ENCODE results near the gene TMEM254.

Gene TMEM254

GRCh38 chr10:80137031-80137862 lies 58.8 kb downstream of the TMEM254 start:
- H3K9ac ChIP-seq (ENCODE audit: low read length): no peak overlapping the region
- TF ChIP-seq EZH2phosphoT487 (conservative IDR thresholded peaks at IDR 0.05; ENCODE audit: low read length): no peak
- TF ChIP-seq, protein P1, sequence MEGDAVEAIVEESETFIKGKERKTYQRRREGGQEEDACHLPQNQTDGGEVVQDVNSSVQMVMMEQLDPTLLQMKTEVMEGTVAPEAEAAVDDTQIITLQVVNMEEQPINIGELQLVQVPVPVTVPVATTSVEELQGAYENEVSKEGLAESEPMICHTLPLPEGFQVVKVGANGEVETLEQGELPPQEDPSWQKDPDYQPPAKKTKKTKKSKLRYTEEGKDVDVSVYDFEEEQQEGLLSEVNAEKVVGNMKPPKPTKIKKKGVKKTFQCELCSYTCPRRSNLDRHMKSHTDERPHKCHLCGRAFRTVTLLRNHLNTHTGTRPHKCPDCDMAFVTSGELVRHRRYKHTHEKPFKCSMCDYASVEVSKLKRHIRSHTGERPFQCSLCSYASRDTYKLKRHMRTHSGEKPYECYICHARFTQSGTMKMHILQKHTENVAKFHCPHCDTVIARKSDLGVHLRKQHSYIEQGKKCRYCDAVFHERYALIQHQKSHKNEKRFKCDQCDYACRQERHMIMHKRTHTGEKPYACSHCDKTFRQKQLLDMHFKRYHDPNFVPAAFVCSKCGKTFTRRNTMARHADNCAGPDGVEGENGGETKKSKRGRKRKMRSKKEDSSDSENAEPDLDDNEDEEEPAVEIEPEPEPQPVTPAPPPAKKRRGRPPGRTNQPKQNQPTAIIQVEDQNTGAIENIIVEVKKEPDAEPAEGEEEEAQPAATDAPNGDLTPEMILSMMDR (IDR thresholded peaks at IDR 0.05; ENCODE audit: insufficient read depth, low read length, poor library complexity, severe bottlenecking): no peak
- no peaks in the 10 kb centered on the region for H3K9me3 ChIP-seq (ENCODE audit: insufficient read depth, low read length)
- H3K9me2 ChIP-seq (replicated peaks; ENCODE audit: insufficient read depth, low read length): no peaks in the 10 kb centered on the region
- no peaks in the 10 kb centered on the region for H3K27me3 ChIP-seq (ENCODE audit: low read length)
- H3K79me2 ChIP-seq (ENCODE audit: insufficient read depth, low read length): no peaks in the 10 kb centered on the region
- H3K36me3 ChIP-seq (ENCODE audit: low read length): no peaks in the 10 kb centered on the region
- no peaks in the 10 kb centered on the region for H3F3A ChIP-seq (ENCODE audit: insufficient read depth)
- no peak overlapping the region for H2AFZ ChIP-seq (ENCODE audit: low read depth, low read length, severe bottlenecking)
- no peak overlapping the region for H3K4me2 ChIP-seq (ENCODE audit: low read depth, low read length, poor library complexity, severe bottlenecking)
- H4K20me1 ChIP-seq (ENCODE audit: low read depth, low read length): no peaks in the 10 kb centered on the region
- no peak overlapping the region for H3K4me3 ChIP-seq (ENCODE audit: insufficient read depth, low read length, poor library complexity, severe bottlenecking)
- no peak overlapping the region for H3K27ac ChIP-seq (ENCODE audit: low read depth, low read length)

DNA sequence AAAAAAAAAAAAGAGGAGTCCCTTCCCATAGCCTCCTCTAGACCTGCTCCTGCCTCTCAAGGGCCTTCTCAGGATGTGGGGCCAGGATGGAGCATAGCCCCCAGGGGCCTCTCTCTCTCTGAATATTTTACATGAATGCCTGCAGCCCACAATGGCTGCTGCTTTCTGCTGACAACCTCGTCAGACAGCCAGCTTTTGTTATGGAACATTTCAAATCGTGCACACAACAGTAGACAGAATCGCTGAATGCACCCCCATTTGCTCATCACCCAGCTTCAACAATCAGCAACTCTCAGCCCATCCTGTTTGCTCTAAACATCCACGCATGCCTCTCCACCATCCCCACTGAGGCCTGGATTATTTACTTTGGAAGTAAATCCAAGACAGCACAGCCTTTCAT lies 59.5 kb downstream of the TMEM254 start:
- Histone ChIP-seq H3K27me3 (ENCODE audit: low read length) (no peaks in the 10 kb centered on the region), H3K9me2 (replicated peaks; ENCODE audit: insufficient read depth, low read length) (no peaks in the 10 kb centered on the region), H2AFZ (ENCODE audit: low read depth, low read length, severe bottlenecking) (no peak overlapping the region), H3K9me3 (ENCODE audit: insufficient read depth, low read length) (no peaks in the 10 kb centered on the region), H3K4me2 (ENCODE audit: low read depth, low read length, poor library complexity, severe bottlenecking) (no peak overlapping the region), H3K9ac (ENCODE audit: low read length) (no peak overlapping the region), H4K20me1 (ENCODE audit: low read depth, low read length) (no peaks in the 10 kb centered on the region), H3K27ac (ENCODE audit: low read depth, low read length) (no peak overlapping the region), H3K4me3 (ENCODE audit: insufficient read depth, low read length, poor library complexity, severe bottlenecking) (no peak overlapping the region), H3K36me3 (ENCODE audit: low read length) (no peaks in the 10 kb centered on the region), H3F3A (ENCODE audit: insufficient read depth) (no peaks in the 10 kb centered on the region), H3K79me2 (ENCODE audit: insufficient read depth, low read length) (no peaks in the 10 kb centered on the region)
- no peak for TF ChIP-seq EZH2phosphoT487 (conservative IDR thresholded peaks at IDR 0.05; ENCODE audit: low read length)
- TF ChIP-seq, protein P1 (IDR thresholded peaks at IDR 0.05; ENCODE audit: insufficient read depth, low read length, poor library complexity, severe bottlenecking): no peak

GRCh38 chr10:80139265-80139664 lies 60.8 kb downstream of the TMEM254 start:
- no peak overlapping the region for H3K4me2 ChIP-seq (ENCODE audit: low read depth, low read length, poor library complexity, severe bottlenecking)

More at GRCh38 chr10:80139265-80139664, 60.8 kb downstream of the TMEM254 start:
- H3F3A ChIP-seq (ENCODE audit: insufficient read depth): no peaks in the 10 kb centered on the region
- no peaks in the 10 kb centered on the region for H3K36me3 ChIP-seq (ENCODE audit: low read length)
- no peaks in the 10 kb centered on the region for H3K9me2 ChIP-seq (replicated peaks; ENCODE audit: insufficient read depth, low read length)
- no peaks in the 10 kb centered on the region for H3K79me2 ChIP-seq (ENCODE audit: insufficient read depth, low read length)
- H3K27me3 ChIP-seq (ENCODE audit: low read length): no peaks in the 10 kb centered on the region
- no peak overlapping the region for H3K4me3 ChIP-seq (ENCODE audit: insufficient read depth, low read length, poor library complexity, severe bottlenecking)
- H3K9ac ChIP-seq (ENCODE audit: low read length): no peak overlapping the region
- H3K9me3 ChIP-seq (ENCODE audit: insufficient read depth, low read length): no peaks in the 10 kb centered on the region
- H3K27ac ChIP-seq (ENCODE audit: low read depth, low read length): no peak overlapping the region
- no peaks in the 10 kb centered on the region for H4K20me1 ChIP-seq (ENCODE audit: low read depth, low read length)
- TF ChIP-seq, protein P1 (IDR thresholded peaks at IDR 0.05; ENCODE audit: insufficient read depth, low read length, poor library complexity, severe bottlenecking): no peak
- no peak for TF ChIP-seq EZH2phosphoT487 (conservative IDR thresholded peaks at IDR 0.05; ENCODE audit: low read length)
- H2AFZ ChIP-seq (ENCODE audit: low read depth, low read length, severe bottlenecking): no peak overlapping the region
